Stomach (tissue), 4 donors: Measurements from ENCODE around the gene GRAMD1B.

Experiments
- CTCF ChIP-seq, 7 experiments: fragments of 450-650 bp in 4 of 7; fragments of 200-600 bp in 3 of 7; sonication (generic) in 3 of 7; IDR thresholded peaks; one replicate each; pipeline ENCODE4 v1.5.1; 2016 to 2019; ENCODE audit warnings: antibody characterized with exemption in 7 of 7, control low read depth in 2 of 7, mild to moderate bottlenecking in 1 of 7
- EP300 ChIP-seq: sonication (generic); formaldehyde crosslinking; IDR thresholded peaks from one replicate; pipeline ENCODE4 v1.6.1; 2017; ENCODE audit warnings: antibody characterized with exemption
- POLR2A ChIP-seq, 4 donors: fragments of 450-650 bp; IDR thresholded peaks; one replicate each; pipeline ENCODE4 v1.6.1; 2016; ENCODE audit warnings: antibody characterized with exemption in 4 of 4, control low read depth in 2 of 4, mild to moderate bottlenecking in 1 of 4, moderate library complexity in 1 of 4
- POLR2AphosphoS5 ChIP-seq, 3 donors: sonication (generic); formaldehyde crosslinking; IDR thresholded peaks; one replicate each; pipeline ENCODE4 v1.6.1; 2016; ENCODE audit warnings: antibody characterized with exemption in 3 of 3

GRCh38 chr11:123607781-123608180, 177.7 kb downstream of the GRAMD1B start:
- no peak for TF ChIP-seq CTCF (IDR thresholded peaks at IDR 0.05)
- TF ChIP-seq POLR2AphosphoS5 (IDR thresholded peaks at IDR 0.05), result no peak
- TF ChIP-seq EP300, result no peak
- TF ChIP-seq POLR2A (IDR thresholded peaks at IDR 0.05), result no peak
